Liver (tissue), 9 donors: ENCODE results near the gene AQP12A. TPM values are rescaled to one million over a fixed set of nuclear protein-coding genes. Genes with fewer than 3 reads are reported as not detected.

ENCODE experiments used
- DNase-seq: peaks from one replicate; pipeline ENCODE4 v3.0.0-alpha.2; 2017; ENCODE audit warnings: low spot score
- H3K27ac ChIP-seq, 2 donors: one replicate each; pipeline ENCODE4 v1.7.0; 2013; ENCODE audit warnings: inconsistent platforms in 2 of 2, low read length in 2 of 2, control low read depth in 1 of 2, low read depth in 1 of 2, mild to moderate bottlenecking in 1 of 2
- H3K27me3 ChIP-seq, 4 donors: one replicate each; pipeline versions ENCODE4 v1.6.1 to v1.7.0; 2013; ENCODE audit warnings: low read length in 3 of 4, inconsistent platforms in 1 of 4, mild to moderate bottlenecking in 1 of 4, moderate library complexity in 1 of 4; ENCODE audit not compliant: control insufficient read depth in 4 of 4, insufficient read depth in 4 of 4
- H3K36me3 ChIP-seq, 4 donors: one replicate each; pipeline versions ENCODE4 v1.6.1 to v1.7.0; 2013; ENCODE audit warnings: low read length in 3 of 4, mild to moderate bottlenecking in 3 of 4, low read depth in 1 of 4, moderate library complexity in 1 of 4; ENCODE audit not compliant: control insufficient read depth in 4 of 4, insufficient read depth in 3 of 4
- H3K4me1 ChIP-seq, 4 donors: one replicate each; pipeline versions ENCODE4 v1.6.1 to v1.7.0; 2013; ENCODE audit warnings: low read length in 3 of 4, mild to moderate bottlenecking in 3 of 4, moderate library complexity in 1 of 4; ENCODE audit not compliant: control insufficient read depth in 4 of 4, insufficient read depth in 4 of 4
- H3K4me3 ChIP-seq, 3 donors: one replicate each; pipeline versions ENCODE4 v1.6.1 to v1.7.0; 2013; ENCODE audit warnings: low read length in 3 of 3, control low read depth in 1 of 3, low read depth in 1 of 3, mild to moderate bottlenecking in 1 of 3
- H3K9ac ChIP-seq, 2 donors: one replicate each; pipeline ENCODE4 v1.7.0; 2013; ENCODE audit warnings: low read length in 2 of 2, mild to moderate bottlenecking in 2 of 2, moderate library complexity in 2 of 2, control low read depth in 1 of 2, low read depth in 1 of 2
- H3K9me3 ChIP-seq, 4 donors: one replicate each; pipeline versions ENCODE4 v1.6.1 to v1.7.0; 2013; ENCODE audit warnings: low read length in 3 of 4; ENCODE audit not compliant: control insufficient read depth in 4 of 4
- ATF3 ChIP-seq: IDR thresholded peaks from 2 replicates; pipeline ENCODE4 v1.6.1; 2016; ENCODE audit warnings: antibody characterized with exemption
- CTCF ChIP-seq: fragments of 150-350 bp; IDR thresholded peaks from 2 replicates; pipeline ENCODE4 v1.5.1; 2017; ENCODE audit warnings: improper control_type of control experiment, low read depth, low read length; ENCODE audit not compliant: missing input control
- EGR1 ChIP-seq, 2 donors: IDR thresholded peaks; 2 replicates each; pipeline ENCODE4 v1.6.1; 2016 to 2018; ENCODE audit warnings: antibody characterized with exemption in 2 of 2, low read depth in 2 of 2
- FOXA2 ChIP-seq: IDR thresholded peaks from 2 replicates; pipeline ENCODE4 v1.6.1; 2016; ENCODE audit warnings: antibody characterized with exemption
- GABPA ChIP-seq, 2 donors: IDR thresholded peaks in 1 of 2; conservative IDR thresholded peaks in 1 of 2; 2 replicates each; pipeline ENCODE4 v1.6.1; 2016; ENCODE audit warnings: antibody characterized with exemption in 2 of 2, mild to moderate bottlenecking in 1 of 2, moderate library complexity in 1 of 2
- HNF4A ChIP-seq, 2 donors: conservative IDR thresholded peaks; 2 replicates each; pipeline ENCODE4 v1.6.1; 2016; ENCODE audit warnings: antibody characterized with exemption in 2 of 2, mild to moderate bottlenecking in 2 of 2
- HNF4G ChIP-seq: IDR thresholded peaks from 2 replicates; pipeline ENCODE4 v1.6.1; 2016; ENCODE audit warnings: antibody characterized with exemption
- JUND ChIP-seq, 2 donors: IDR thresholded peaks; 2 replicates each; pipeline ENCODE4 v1.6.1; 2016; ENCODE audit warnings: antibody characterized with exemption in 2 of 2
- MAX ChIP-seq: IDR thresholded peaks from 2 replicates; pipeline ENCODE4 v1.6.1; 2016; ENCODE audit warnings: antibody characterized with exemption
- NR2F2 ChIP-seq: IDR thresholded peaks from 2 replicates; pipeline ENCODE4 v1.6.1; 2016; ENCODE audit warnings: antibody characterized with exemption
- REST ChIP-seq: IDR thresholded peaks from 2 replicates; pipeline ENCODE4 v1.6.1; 2016; ENCODE audit warnings: antibody characterized with exemption, mild to moderate bottlenecking
- RXRA ChIP-seq, 2 donors: IDR thresholded peaks; 2 replicates each; pipeline ENCODE4 v1.6.1; 2017 to 2018; ENCODE audit warnings: antibody characterized with exemption in 2 of 2, mild to moderate bottlenecking in 1 of 2
- SP1 ChIP-seq: IDR thresholded peaks from 2 replicates; pipeline ENCODE4 v1.6.1; 2018; ENCODE audit warnings: antibody characterized with exemption, mild to moderate bottlenecking
- TAF1 ChIP-seq: conservative IDR thresholded peaks from 2 replicates; pipeline ENCODE4 v1.6.1; 2016; ENCODE audit warnings: antibody characterized with exemption, mild to moderate bottlenecking
- YY1 ChIP-seq: IDR thresholded peaks from 2 replicates; pipeline ENCODE4 v1.6.1; 2016; ENCODE audit warnings: antibody characterized with exemption, mild to moderate bottlenecking
- ZBTB33 ChIP-seq: IDR thresholded peaks from 2 replicates; pipeline ENCODE4 v1.6.1; 2016; ENCODE audit warnings: antibody characterized with exemption
- WGBS: extraction: QIAGEN DNeasy Blood & Tissue Kit; methylation state at CpG from one replicate; pipeline ENCODE4 v1.1.7; 2013; 5-methylcytosine and 5-hydroxymethylcytosine counted together
- polyA plus RNA-seq, 2 donors: library from polyadenylated mRNA; stranded (reverse) in 1 of 2; unstranded in 1 of 2; fragments of 200-250 nt in 1 of 2; fragments of >200 nt in 1 of 2; fragmentation: Nextera tagmentation in 1 of 2; extraction: Ambion mirVana in 1 of 2; gene quantifications; one replicate each; pipeline versions ENCODE4 v1.2.1 to v1.2.3, GENCODE V29; 2013 to 2015
- total RNA-seq, 2 donors: library from RNA; depleted of rRNA; stranded (reverse); fragments of >200 nt; gene quantifications; one replicate each; pipeline ENCODE4 v1.2.3, GENCODE V29; 2014
- donor health status: healthy.
- donor health status: healthy.
- donor health status: healthy.
- donor health status: healthy.
- donor health status: healthy.

AQP12A gene
- total and polyA plus RNA-seq, 4 donors: not detected

GRCh38 chr2:240642806-240643092 is 48.9 kb upstream of the AQP12A start:
- Histone ChIP-seq H3K27ac (no peak overlapping the region), H3K36me3 (no peaks in the 10 kb centered on the region), H3K27me3 (no peaks in the 10 kb centered on the region), H3K9ac (no peak overlapping the region), H3K4me1 (no peaks in the 10 kb centered on the region), H3K4me3 (no peak overlapping the region), H3K9me3 (no peaks in the 10 kb centered on the region)
- 89% methylated on average over 11 of the region's 11 CpGs for WGBS
- DNase-seq: no peak
- TF ChIP-seq SP1 (no peak), ATF3 (no peak), MAX (no peak), HNF4A (conservative IDR thresholded peaks at IDR 0.05) (no peak), CTCF (no peak), RXRA (IDR thresholded peaks at IDR 0.05) (no peak), HNF4G (no peak), ZBTB33 (no peak), EGR1 (IDR thresholded peaks at IDR 0.05; ENCODE audit: low read depth in 2 of 2) (no peak), TAF1 (no peak), GABPA (IDR thresholded peaks at IDR 0.05 in 1 of 2, conservative IDR thresholded peaks at IDR 0.05 in 1 of 2) (no peak), YY1 (no peak), FOXA2 (no peak)

GRCh38 chr2:240643093-240643810 is 48.4 kb upstream of the AQP12A start:
- TF ChIP-seq CTCF (no peak), FOXA2 (no peak), RXRA (IDR thresholded peaks at IDR 0.05) (no peak), YY1 (no peak), ATF3 (no peak), NR2F2 (no peak), JUND (IDR thresholded peaks at IDR 0.05) (no peak), HNF4G (no peak), REST (no peak), TAF1 (no peak), MAX (no peak), EGR1 (IDR thresholded peaks at IDR 0.05; ENCODE audit: low read depth in 2 of 2) (no peak)
- Histone ChIP-seq H3K9me3 (no peaks in the 10 kb centered on the region), H3K27me3 (no peaks in the 10 kb centered on the region), H3K4me1 (no peaks in the 10 kb centered on the region), H3K9ac (no peak overlapping the region), H3K4me3 (no peak overlapping the region), H3K27ac (no peak overlapping the region), H3K36me3 (no peaks in the 10 kb centered on the region)
- no peak for DNase-seq
- WGBS: 68% methylated on average over 13 of the region's 13 CpGs
